Heart right ventricle (tissue), 16 donors: Measurements from ENCODE around the gene SSH3. TPM values are rescaled to one million over a fixed set of nuclear protein-coding genes. Genes with fewer than 3 reads are reported as not detected.

Experiments used
- ATAC-seq, 8 donors: fragments of 200-7000 bp; cut with Tn5 transposase; one replicate each; pipeline ENCODE4 v1.9.1; 2020; ENCODE audit warnings: mild to moderate bottlenecking in 8 of 8, moderate library complexity in 8 of 8, moderate number of reproducible peaks in 1 of 8
- DNase-seq, 2 donors: peaks; one replicate each; pipeline ENCODE4 v3.0.0-alpha.2; 2020
- H3K27ac ChIP-seq, 10 donors: fragments of 200-600 bp; sonication (generic) in 2 of 10; one replicate each; pipeline versions ENCODE4 v1.5.0 to v1.8.0; 2020 to 2022; ENCODE audit warnings: mild to moderate bottlenecking in 3 of 10
- H3K27me3 ChIP-seq, 7 donors: fragments of 200-600 bp; one replicate each; pipeline ENCODE4 v1.8.0; 2021 to 2022; ENCODE audit warnings: mild to moderate bottlenecking in 2 of 7
- H3K36me3 ChIP-seq, 9 donors: fragments of 200-600 bp; sonication (generic) in 1 of 9; one replicate each; pipeline versions ENCODE4 v1.5.0 to v1.8.0; 2020 to 2022; ENCODE audit warnings: mild to moderate bottlenecking in 2 of 9
- H3K4me1 ChIP-seq, 9 donors: fragments of 200-600 bp; sonication (generic) in 1 of 9; one replicate each; pipeline versions ENCODE4 v1.5.0 to v1.8.0; 2020 to 2022; ENCODE audit warnings: mild to moderate bottlenecking in 4 of 9
- H3K4me3 ChIP-seq, 10 donors: fragments of 200-600 bp; sonication (generic) in 2 of 10; one replicate each; pipeline versions ENCODE4 v1.5.0 to v1.8.0; 2020 to 2022; ENCODE audit warnings: mild to moderate bottlenecking in 7 of 10, moderate library complexity in 2 of 10
- H3K9me3 ChIP-seq, 11 donors: fragments of 200-600 bp in 10 of 11; sonication (generic) in 2 of 11; one replicate each; pipeline versions ENCODE4 v1.5.0 to v1.8.0; 2013 to 2022; ENCODE audit warnings: mild to moderate bottlenecking in 2 of 11, control low read depth in 1 of 11, moderate library complexity in 1 of 11
- whole genome bisulfite sequencing, 2 donors: extraction: QIAGEN DNeasy Blood & Tissue Kit; methylation state at CpG; one replicate each; pipeline ENCODE4 v1.1.7; 2013; ENCODE audit warnings: inconsistent platforms in 1 of 2; 5-methylcytosine and 5-hydroxymethylcytosine counted together
- intact Hi-C, 10 donors: fragments of 100-400 bp; cut with DNase I; formaldehyde crosslinking; loops; one replicate each; pipeline versions ENCODE4 v1.11.1 to v1.14.2; 2022
- polyA plus RNA-seq, 2 donors: library from polyadenylated mRNA; stranded (reverse); fragments of 200-250 nt; gene quantifications; one replicate each; pipeline ENCODE4 v1.2.3, GENCODE V29; 2013
- total RNA-seq, 10 donors: library from RNA; stranded (reverse); fragmentation: NEBNext Ultra II Directional in 3 of 10; extraction: Animal tissue kit (Norgen Biotek cat#: 25700) in 3 of 10; gene quantifications; one replicate each; pipeline versions ENCODE4 v1.2.1 to v1.2.4, GENCODE V29; 2021 to 2023
- TF ChIP-seq, protein P1 (sequence below), 9 donors: fragments of 200-600 bp; sonication (generic) in 2 of 9; IDR thresholded peaks; one replicate each; pipeline versions ENCODE4 v1.5.0 to v1.8.0; 2021 to 2022; ENCODE audit warnings: antibody characterized with exemption in 9 of 9, mild to moderate bottlenecking in 5 of 9, moderate library complexity in 1 of 9
- donor health status: Arrhythmogenic right ventricular cardiomyopathy.
- donor health status: ischemic (EF 13 %, LVEDD 7.1; RV severe dilation, severe dysfunction).
- donor health status: healthy with polysubstance abuse.
- donor health status: DM: no; HTN: yes; CAD: no.
- donor health status: DM: no; HTN: no; CAD: no.
- donor health status: ischemic (EF 25% LVEDD 6.9; RV normal size, moderate dysfunction).
- donor health status: ischemic (EF 25% LVEDD 5.7; RV mildly dilated, moderate dysfunction).
- donor health status: healthy.
- donor health status: DM: yes; HTN: yes; CAD: no.
- donor health status: Ischemic cardiomyopathy.
- donor health status: ischemic (EF 35%, LVEDD 5.7; RV mildly dilated, moderate dysfunction).
- donor health status: nonischemic (EF 11% LVEDD 7.7; RV severe dilation, severe dysfunction).
- donor health status: DM: yes; HTN: yes; CAD: no.
- donor health status: PGD.
- donor health status: ischemic (EF 29% LVEDD 5.4; RV normal size, mild dysfunction).
- donor health status: nonischemic (EF 23%, LVEDD 6.1; RV moderate dilation, normal function).

Gene SSH3
- total and polyA plus RNA-seq, 12 donors = 7.8 to 21.2 (median 15.3) TPM

DNA sequence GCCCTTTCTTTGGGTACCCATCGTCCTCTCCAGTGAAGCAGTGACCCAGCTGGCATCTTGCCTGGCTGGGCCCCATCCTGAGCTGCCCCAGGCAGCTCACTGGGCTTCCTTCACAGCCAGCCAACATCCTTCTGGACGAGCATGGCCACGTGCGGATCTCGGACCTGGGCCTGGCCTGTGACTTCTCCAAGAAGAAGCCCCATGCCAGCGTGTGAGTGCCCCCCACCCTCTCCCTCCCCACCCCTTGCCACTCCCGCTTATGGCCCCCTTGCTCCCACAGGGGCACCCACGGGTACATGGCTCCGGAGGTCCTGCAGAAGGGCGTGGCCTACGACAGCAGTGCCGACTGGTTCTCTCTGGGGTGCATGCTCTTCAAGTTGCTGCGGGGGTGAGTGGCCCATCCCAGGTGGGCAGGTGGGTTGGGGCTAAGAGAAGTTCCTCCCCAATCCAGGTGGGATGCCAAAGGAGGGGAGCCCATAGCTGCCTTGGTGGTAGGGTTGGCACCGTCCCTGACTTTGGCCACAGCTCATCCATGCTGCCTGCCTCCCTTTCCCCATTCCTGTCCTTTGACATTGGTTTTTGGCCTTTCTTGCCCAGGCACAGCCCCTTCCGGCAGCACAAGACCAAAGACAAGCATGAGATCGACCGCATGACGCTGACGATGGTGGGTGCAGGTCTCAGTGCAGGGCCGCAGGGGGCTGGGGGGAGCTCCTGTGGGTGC lies 21.0 kb upstream of the SSH3 start:
- peaks cover 27 to 96% (median 68%) of the 10 kb centered on the region in 9 donors for H3K36me3 ChIP-seq
- H3K4me3 ChIP-seq = no peak overlapping the region
- H3K27me3 ChIP-seq = no peaks in the 10 kb centered on the region
- no peaks in the 10 kb centered on the region for H3K9me3 ChIP-seq
- TF ChIP-seq, protein P1, sequence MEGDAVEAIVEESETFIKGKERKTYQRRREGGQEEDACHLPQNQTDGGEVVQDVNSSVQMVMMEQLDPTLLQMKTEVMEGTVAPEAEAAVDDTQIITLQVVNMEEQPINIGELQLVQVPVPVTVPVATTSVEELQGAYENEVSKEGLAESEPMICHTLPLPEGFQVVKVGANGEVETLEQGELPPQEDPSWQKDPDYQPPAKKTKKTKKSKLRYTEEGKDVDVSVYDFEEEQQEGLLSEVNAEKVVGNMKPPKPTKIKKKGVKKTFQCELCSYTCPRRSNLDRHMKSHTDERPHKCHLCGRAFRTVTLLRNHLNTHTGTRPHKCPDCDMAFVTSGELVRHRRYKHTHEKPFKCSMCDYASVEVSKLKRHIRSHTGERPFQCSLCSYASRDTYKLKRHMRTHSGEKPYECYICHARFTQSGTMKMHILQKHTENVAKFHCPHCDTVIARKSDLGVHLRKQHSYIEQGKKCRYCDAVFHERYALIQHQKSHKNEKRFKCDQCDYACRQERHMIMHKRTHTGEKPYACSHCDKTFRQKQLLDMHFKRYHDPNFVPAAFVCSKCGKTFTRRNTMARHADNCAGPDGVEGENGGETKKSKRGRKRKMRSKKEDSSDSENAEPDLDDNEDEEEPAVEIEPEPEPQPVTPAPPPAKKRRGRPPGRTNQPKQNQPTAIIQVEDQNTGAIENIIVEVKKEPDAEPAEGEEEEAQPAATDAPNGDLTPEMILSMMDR (IDR thresholded peaks at IDR 0.05) = no peak
- intact Hi-C loops = no loop called here
- peaks cover 6 to 98% (median 34%) of the 10 kb centered on the region in 9 donors for H3K4me1 ChIP-seq
- peak in 1 of 2 donors; percentile 13 for DNase-seq
- 89 to 90% methylated on average over 19 to 20 of the region's 20 CpGs for WGBS, 2 donors
- ATAC-seq = no peak
- H3K27ac ChIP-seq = peak overlapping the region in 4 of 10 donors; percentile 50 to 98 (median 77)

DNA sequence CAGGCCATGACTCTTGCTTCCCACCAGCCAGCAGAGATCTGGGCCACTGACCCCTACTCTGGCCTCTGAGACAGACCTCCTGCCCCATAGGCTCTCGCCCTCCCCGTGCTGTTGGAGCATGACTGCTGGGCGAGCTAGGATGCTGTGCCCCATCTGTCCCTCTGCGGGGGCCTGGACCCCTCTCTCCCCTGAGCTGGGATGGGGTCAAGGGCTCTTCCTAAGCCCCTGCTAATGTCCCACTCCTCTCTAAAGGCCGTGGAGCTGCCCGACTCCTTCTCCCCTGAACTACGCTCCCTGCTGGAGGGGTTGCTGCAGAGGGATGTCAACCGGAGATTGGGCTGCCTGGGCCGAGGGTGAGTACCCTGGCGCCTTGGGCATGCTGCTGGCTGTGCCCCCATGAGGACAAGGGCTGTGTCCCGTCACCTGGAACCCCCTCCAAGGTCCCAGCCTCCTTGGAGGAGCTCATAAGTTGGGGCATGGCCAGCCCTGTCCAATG lies 20.4 kb upstream of the SSH3 start:
- ATAC-seq = no peak
- intact Hi-C loops = no loop called here
- Histone ChIP-seq H3K4me1 (peaks cover 10 to 98% (median 34%) of the 10 kb centered on the region in 9 donors), H3K36me3 (peaks cover 27 to 94% (median 68%) of the 10 kb centered on the region in 9 donors), H3K9me3 (no peaks in the 10 kb centered on the region), H3K27me3 (no peaks in the 10 kb centered on the region), H3K4me3 (peak overlapping the region in 1 of 10 donors; percentile 2), H3K27ac (peak overlapping the region in 5 of 10 donors; percentile 50 to 98 (median 56))
- TF ChIP-seq, protein P1 (IDR thresholded peaks at IDR 0.05) = no peak
- WGBS, 2 donors = 90 to 91% methylated on average over 11 of the region's 11 CpGs
- peak in 1 of 2 donors; percentile 10 for DNase-seq

DNA sequence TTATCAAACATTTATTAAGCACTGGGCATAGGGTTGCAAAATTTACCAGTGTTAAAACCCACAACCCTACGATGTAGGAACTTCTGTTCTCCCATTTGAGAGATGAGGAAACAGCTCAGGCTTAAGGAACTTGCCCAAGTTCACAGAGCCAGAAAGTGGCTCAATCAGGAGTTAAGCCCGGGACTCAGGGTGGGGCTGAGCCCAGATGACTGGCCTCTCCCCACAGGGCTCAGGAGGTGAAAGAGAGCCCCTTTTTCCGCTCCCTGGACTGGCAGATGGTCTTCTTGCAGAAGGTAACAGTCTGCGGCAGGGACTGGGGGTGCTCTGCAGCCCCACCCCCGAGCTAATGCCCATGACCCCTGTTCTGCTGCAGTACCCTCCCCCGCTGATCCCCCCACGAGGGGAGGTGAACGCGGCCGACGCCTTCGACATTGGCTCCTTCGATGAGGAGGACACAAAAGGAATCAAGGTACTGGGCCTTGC lies 19.8 kb upstream of the SSH3 start:
- DNase-seq (peak in 1 of 2 donors; percentile 20), ATAC-seq (peak in 2 of 8 donors; percentile 13 to 19)
- Histone ChIP-seq H3K27me3 (no peaks in the 10 kb centered on the region), H3K27ac (peak overlapping the region in 7 of 10 donors; percentile 19 to 98 (median 52)), H3K36me3 (peaks cover 27 to 88% (median 68%) of the 10 kb centered on the region in 9 donors), H3K4me1 (peaks cover 7 to 98% (median 34%) of the 10 kb centered on the region in 9 donors), H3K4me3 (peak overlapping the region in 1 of 10 donors; percentile 74), H3K9me3 (no peaks in the 10 kb centered on the region)
- 82 to 86% methylated on average over 13 of the region's 13 CpGs for WGBS, 2 donors
- TF ChIP-seq, protein P1 (IDR thresholded peaks at IDR 0.05) = no peak
- intact Hi-C loops = no loop called here

DNA sequence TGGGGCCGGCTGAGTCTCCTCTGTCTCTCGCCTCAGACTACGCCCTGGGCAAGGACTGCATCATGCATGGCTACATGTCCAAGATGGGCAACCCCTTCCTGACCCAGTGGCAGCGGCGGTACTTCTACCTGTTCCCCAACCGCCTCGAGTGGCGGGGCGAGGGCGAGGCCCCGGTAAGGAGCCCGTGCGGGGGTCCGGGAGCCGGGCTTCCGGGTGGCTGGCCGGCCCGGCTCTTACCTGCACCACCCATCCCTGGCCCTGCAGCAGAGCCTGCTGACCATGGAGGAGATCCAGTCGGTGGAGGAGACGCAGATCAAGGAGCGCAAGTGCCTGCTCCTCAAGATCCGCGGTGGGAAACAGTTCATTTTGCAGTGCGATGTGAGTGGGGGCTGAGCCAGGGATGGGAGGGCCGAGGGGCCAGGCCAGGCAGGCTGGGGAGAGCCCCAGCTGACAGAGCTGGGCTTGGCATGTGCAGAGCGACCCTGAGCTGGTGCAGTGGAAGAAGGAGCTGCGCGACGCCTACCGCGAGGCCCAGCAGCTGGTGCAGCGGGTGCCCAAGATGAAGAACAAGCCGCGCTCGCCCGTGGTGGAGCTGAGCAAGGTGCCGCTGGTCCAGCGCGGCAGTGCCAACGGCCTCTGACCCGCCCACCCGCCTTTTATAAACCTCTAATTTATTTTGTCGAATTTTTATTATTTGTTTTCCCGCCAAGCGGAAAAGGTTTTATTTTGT lies 18.4 kb upstream of the SSH3 start:
- H3K4me1 ChIP-seq = peaks cover 7 to 90% (median 29%) of the 10 kb centered on the region in 9 donors
- H3K4me3 ChIP-seq = peak overlapping the region in 1 of 10 donors; percentile 74
- H3K9me3 ChIP-seq = no peaks in the 10 kb centered on the region
- H3K27me3 ChIP-seq = no peaks in the 10 kb centered on the region
- WGBS, 2 donors = 89 to 93% methylated on average over 45 of the region's 45 CpGs
- peak overlapping the region in 3 of 10 donors; percentile 97 to 98 (median 98) for H3K27ac ChIP-seq
- DNase-seq (peak in 1 of 2 donors; percentile 14), ATAC-seq (no peak)
- TF ChIP-seq, protein P1 (IDR thresholded peaks at IDR 0.05) = no peak
- peaks cover 22 to 74% (median 60%) of the 10 kb centered on the region in 9 donors for H3K36me3 ChIP-seq
- intact Hi-C loops = no loop called here
